Right lobe of liver (tissue), 6 donors: ENCODE measurements around the gene SARNP. TPM values are rescaled to one million over a fixed set of nuclear protein-coding genes. Genes with fewer than 3 reads are reported as not detected.

Experiments used
- ATAC-seq, 4 donors: fragments of 200-7000 bp; cut with Tn5 transposase; one replicate each; pipeline ENCODE4 v1.9.1; 2020; ENCODE audit warnings: mild to moderate bottlenecking in 4 of 4, moderate library complexity in 4 of 4
- DNase-seq, 3 donors: peaks; one replicate each; pipeline ENCODE4 v3.0.0-alpha.2; 2020
- H3K27ac ChIP-seq, 3 donors: fragments of 200-600 bp; one replicate each; pipeline ENCODE4 v1.8.0; 2022
- H3K27me3 ChIP-seq, 2 donors: fragments of 200-600 bp; one replicate each; pipeline ENCODE4 v1.8.0; 2022
- H3K36me3 ChIP-seq, 4 donors: fragments of 200-600 bp; sonication (generic) in 1 of 4; one replicate each; pipeline versions ENCODE4 v1.5.1 to v1.8.0; 2017 to 2022; ENCODE audit warnings: control low read depth in 1 of 4
- H3K4me1 ChIP-seq, 4 donors: fragments of 200-600 bp; sonication (generic) in 1 of 4; one replicate each; pipeline versions ENCODE4 v1.5.1 to v1.8.0; 2017 to 2022; ENCODE audit warnings: control low read depth in 1 of 4
- H3K4me3 ChIP-seq, 3 donors: fragments of 200-600 bp; one replicate each; pipeline ENCODE4 v1.8.0; 2022
- H3K9me3 ChIP-seq, 4 donors: fragments of 200-600 bp; sonication (generic) in 1 of 4; one replicate each; pipeline versions ENCODE4 v1.5.1 to v1.8.0; 2017 to 2022; ENCODE audit warnings: control low read depth in 1 of 4
- POLR2A ChIP-seq: fragments of 450-650 bp; IDR thresholded peaks from one replicate; pipeline ENCODE4 v1.6.1; 2017; ENCODE audit warnings: antibody characterized with exemption, mild to moderate bottlenecking
- WGBS: methylation state at CpG from one replicate; pipeline ENCODE4 v1.1.6; 2018; ENCODE audit warnings: low coverage, low lambda C conversion rate; ENCODE audit not compliant: insufficient coverage; ENCODE audit errors: missing lambda C conversion rate; 5-methylcytosine and 5-hydroxymethylcytosine counted together
- intact Hi-C, 2 donors: fragments of 100-400 bp; cut with DNase I; formaldehyde crosslinking; loops; one replicate each; pipeline versions ENCODE4 v1.11.2 to v1.14.1; 2022
- total RNA-seq, 6 experiments: library from RNA; depleted of rRNA in 2 of 6; stranded (reverse); fragments of >200 nt in 2 of 6; fragmentation: NEBNext Ultra II Directional in 3 of 6; extraction: Animal tissue kit (Norgen Biotek cat#: 25700) in 3 of 6; gene quantifications; one replicate each; pipeline versions ENCODE4 v1.1.0 to v1.2.4, GENCODE V29; 2016 to 2023
- TF ChIP-seq, protein P1 (sequence below), 4 donors: fragments of 200-600 bp in 3 of 4; fragments of 450-650 bp in 1 of 4; IDR thresholded peaks; one replicate each; pipeline versions ENCODE4 v1.5.1 to v1.8.0; 2016 to 2022; ENCODE audit warnings: antibody characterized with exemption in 4 of 4, mild to moderate bottlenecking in 2 of 4
- donor health status: DM: no; HTN: yes; CAD: no.
- donor health status: DM: no; HTN: no; CAD: no.
- donor health status: DM: no; HTN: no; CAD: no.
- donor health status: DM: no; HTN: yes; CAD: no.
- donor health status: DM: no; HTN: yes; CAD: no.

The SARNP gene
- total RNA-seq, 6 experiments from 2014 or later, result 11.3 to 22.3 (median 17.0) TPM

- WGBS, result 26% methylated on average over 13 of the region's 13 CpGs
Measured at GRCh38 chr12:55745361-55746173, 72.0 kb downstream of the SARNP start.

GRCh38 chr12:55744340-55745030, 73.0 kb downstream of the SARNP start:
- 38% methylated on average over 11 of the region's 11 CpGs for WGBS

More at GRCh38 chr12:55745361-55746173, 72.0 kb downstream of the SARNP start:
- Histone ChIP-seq H3K4me3 (no peak overlapping the region), H3K9me3 (no peaks in the 10 kb centered on the region), H3K27ac (no peak overlapping the region), H3K4me1 (peaks cover 0 to 8% (median 0%) of the 10 kb centered on the region in 4 donors), H3K27me3 (no peaks in the 10 kb centered on the region), H3K36me3 (no peaks in the 10 kb centered on the region)
- DNase-seq, result no peak
- intact Hi-C loops, result loop anchor here in 1 of 2 donors (10.0 kb wide), 2 partner anchors 49 to 189 kb away; partner anchors contain the start of gene DGKA
- ATAC-seq, result peak in 2 of 4 donors; percentile 9 to 12
- TF ChIP-seq, protein P1, sequence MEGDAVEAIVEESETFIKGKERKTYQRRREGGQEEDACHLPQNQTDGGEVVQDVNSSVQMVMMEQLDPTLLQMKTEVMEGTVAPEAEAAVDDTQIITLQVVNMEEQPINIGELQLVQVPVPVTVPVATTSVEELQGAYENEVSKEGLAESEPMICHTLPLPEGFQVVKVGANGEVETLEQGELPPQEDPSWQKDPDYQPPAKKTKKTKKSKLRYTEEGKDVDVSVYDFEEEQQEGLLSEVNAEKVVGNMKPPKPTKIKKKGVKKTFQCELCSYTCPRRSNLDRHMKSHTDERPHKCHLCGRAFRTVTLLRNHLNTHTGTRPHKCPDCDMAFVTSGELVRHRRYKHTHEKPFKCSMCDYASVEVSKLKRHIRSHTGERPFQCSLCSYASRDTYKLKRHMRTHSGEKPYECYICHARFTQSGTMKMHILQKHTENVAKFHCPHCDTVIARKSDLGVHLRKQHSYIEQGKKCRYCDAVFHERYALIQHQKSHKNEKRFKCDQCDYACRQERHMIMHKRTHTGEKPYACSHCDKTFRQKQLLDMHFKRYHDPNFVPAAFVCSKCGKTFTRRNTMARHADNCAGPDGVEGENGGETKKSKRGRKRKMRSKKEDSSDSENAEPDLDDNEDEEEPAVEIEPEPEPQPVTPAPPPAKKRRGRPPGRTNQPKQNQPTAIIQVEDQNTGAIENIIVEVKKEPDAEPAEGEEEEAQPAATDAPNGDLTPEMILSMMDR (IDR thresholded peaks at IDR 0.05), result no peak
- TF ChIP-seq POLR2A, result no peak

DNA sequence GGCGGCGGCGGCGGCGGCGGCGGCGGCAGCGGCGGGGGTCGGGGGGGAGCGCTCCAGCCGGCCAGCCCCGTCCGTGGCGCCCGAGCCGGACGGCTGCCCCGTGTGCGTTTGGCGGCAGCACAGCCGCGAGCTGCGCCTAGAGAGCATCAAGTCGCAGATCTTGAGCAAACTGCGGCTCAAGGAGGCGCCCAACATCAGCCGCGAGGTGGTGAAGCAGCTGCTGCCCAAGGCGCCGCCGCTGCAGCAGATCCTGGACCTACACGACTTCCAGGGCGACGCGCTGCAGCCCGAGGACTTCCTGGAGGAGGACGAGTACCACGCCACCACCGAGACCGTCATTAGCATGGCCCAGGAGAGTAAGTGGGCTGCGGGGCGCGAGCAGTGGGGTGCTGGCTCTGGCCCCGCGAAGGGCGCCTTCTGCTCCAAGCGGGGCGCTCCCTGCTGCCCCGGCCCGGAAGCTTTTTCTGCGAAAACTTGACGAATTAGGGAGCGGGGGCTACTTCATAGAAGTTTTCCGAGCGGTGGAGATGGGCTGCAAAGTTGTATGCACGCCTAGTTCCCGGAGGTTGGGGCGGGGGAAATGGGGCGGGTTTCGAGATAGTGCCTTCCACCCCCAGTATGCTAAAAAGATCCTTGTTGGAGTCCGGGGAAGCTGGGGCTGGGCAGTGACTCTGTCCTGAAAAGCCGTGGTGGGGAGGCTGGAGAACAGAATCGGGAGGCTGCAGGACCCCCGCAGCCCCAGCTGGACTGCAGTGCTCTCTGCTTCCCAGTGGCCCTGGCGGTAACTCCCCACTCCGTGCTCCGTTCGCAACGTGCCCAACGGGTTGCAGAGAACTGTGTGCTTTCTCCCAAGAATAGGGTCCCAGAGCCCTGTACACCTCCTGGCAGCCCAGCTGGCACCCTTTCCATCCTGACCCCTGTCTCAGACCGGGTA, 73.9 kb downstream of the SARNP start:
- peak overlapping the region in 1 of 3 donors; percentile 26 for H3K27ac ChIP-seq
- TF ChIP-seq, protein P1 (IDR thresholded peaks at IDR 0.05), result no peak
- no peak for TF ChIP-seq POLR2A
- H3K27me3 ChIP-seq, result no peaks in the 10 kb centered on the region
- H3K4me1 ChIP-seq, result peaks cover 0 to 8% (median 0%) of the 10 kb centered on the region in 4 donors
- DNase-seq, result peak in 1 of 3 donors; percentile 43
- peak overlapping the region; percentile 32 to 52 (median 48) for H3K4me3 ChIP-seq
- 4% methylated on average over 20 of the region's 73 CpGs for WGBS
- no peaks in the 10 kb centered on the region for H3K36me3 ChIP-seq
- H3K9me3 ChIP-seq, result no peaks in the 10 kb centered on the region
- ATAC-seq, result peak; percentile 19 to 39 (median 28)
- intact Hi-C loops, result loop anchor here (5.0 to 10.0 kb wide), 3 partner anchors 51 to 194 kb away; partner anchors contain the start of gene DGKA (in 1 of the 2)

More at GRCh38 chr12:55744340-55745030, 73.0 kb downstream of the SARNP start:
- no peaks in the 10 kb centered on the region for H3K27me3 ChIP-seq
- H3K36me3 ChIP-seq, result no peaks in the 10 kb centered on the region
- ATAC-seq, result no peak
- H3K4me1 ChIP-seq, result peaks cover 0 to 8% (median 0%) of the 10 kb centered on the region in 4 donors
- H3K27ac ChIP-seq, result no peak overlapping the region
- peak overlapping the region in 2 of 3 donors; percentile 48 to 52 for H3K4me3 ChIP-seq
- intact Hi-C loops, result loop anchor here (5.0 to 10.0 kb wide), 3 partner anchors 50 to 193 kb away; partner anchors contain the start of gene DGKA (in 1 of the 2)
- DNase-seq, result no peak
- no peaks in the 10 kb centered on the region for H3K9me3 ChIP-seq
- no peak for TF ChIP-seq POLR2A
- TF ChIP-seq, protein P1 (IDR thresholded peaks at IDR 0.05), result no peak
